GM11168 (cell line): ENCODE measurements around the gene KCNJ4.

Source experiments
- in situ Hi-C: fragments of 300-500 bp; cut with MboI; formaldehyde crosslinking; loops from one replicate; pipeline ENCODE4 v1.12.0; 2022; ENCODE audit warnings: low sequenced_read_pairs; ENCODE audit not compliant: unreplicated experiment

Gene KCNJ4

GRCh38 chr22:38435965-38436364 lies 19.0 kb downstream of the KCNJ4 start:
- in situ Hi-C loops, result no loop called here

GRCh38 chr22:38435010-38435409 lies 20.0 kb downstream of the KCNJ4 start:
- in situ Hi-C loops, result no loop called here

DNA sequence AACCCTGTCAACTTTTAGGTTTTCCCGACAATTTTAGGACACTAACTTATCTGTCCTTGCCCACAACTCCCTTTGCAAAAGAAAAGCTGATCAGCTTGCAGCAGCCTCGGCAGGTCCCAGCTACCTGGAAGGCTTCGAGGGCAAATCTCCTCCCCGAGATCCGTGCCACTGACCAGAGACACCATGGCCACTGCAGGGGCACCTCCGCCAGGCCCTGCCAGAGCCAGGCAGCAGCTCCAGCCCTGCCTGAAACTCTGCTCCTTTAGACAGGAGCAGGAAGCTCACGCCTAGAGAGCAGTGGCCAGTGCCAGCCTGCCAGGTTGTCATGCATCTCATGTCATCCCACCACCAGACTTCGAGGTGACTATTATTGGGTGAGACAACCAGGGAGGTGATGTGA lies 21.1 kb downstream of the KCNJ4 start:
- in situ Hi-C loops, result no loop called here

DNA sequence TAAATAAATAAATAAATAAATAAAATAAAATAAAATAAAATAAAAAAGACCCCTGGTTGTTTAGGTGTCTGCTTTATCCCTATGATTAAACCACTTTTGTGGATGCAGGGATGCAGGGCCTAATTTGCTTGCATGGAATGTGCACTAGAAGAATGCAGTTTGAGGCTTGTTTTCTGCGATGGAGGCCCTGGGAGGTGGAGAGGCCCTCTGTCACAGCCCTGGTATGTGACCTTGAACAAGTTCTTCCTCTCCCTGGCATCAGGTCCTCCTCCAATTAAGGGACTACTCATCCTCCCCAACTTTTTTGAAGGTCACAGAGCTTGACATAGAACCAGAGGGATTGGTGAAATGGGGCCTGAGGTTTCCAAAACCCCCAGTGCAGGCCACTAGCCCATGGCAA lies 22.7 kb downstream of the KCNJ4 start:
- in situ Hi-C loops, result no loop called here

GRCh38 chr22:38431266-38432010 lies 23.6 kb downstream of the KCNJ4 start:
- in situ Hi-C loops, result no loop called here

DNA sequence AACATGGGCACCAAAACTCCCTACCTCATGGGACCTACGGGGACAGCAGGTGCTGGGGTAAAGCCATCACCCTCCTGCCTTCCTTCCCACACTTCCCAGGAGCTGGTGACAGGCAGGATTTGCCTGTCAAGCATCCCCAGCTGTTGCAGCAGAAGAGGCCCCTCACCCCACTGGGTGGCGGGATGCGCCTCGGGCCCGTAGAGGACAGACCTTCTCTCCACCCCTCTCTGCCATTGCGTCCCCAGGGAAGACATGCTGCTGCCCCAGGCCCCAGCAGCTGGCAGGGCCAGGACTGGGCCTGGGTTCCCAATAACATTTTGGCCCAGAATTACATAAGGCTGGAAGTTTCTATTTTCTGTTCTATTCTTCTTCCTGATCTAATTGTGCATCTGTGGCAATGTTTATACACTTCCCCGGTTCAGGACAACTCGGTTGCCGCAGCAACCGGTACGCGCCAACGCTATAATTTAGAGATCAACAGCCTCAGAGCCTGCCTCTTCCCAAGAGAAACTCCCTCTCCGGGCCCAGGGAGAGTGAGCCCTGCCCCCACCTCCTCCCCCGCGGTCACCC lies 25.4 kb downstream of the KCNJ4 start:
- in situ Hi-C loops, result no loop called here

GRCh38 chr22:38428714-38429113 lies 26.3 kb downstream of the KCNJ4 start:
- in situ Hi-C loops, result no loop called here

DNA sequence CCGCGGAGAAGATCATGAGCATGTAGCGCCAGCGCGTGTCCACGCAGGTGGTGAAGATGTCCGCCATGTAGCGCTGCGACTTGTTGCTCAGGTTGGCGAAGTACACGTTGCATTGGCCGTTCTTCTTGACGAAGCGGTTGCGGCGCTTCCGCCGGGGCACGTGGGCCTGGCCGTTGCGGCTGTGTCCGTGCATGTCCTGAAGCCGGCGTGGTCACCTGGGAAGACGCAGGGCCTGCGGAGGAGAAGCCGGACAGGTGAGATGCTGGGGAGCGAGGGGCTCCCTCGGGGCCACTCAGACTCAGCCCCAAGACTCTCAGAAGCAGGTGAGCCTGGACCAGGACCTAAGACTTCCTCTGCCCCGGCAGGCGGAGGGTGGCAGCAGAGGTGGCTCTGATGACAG lies 27.1 kb downstream of the KCNJ4 start:
- in situ Hi-C loops, result no loop called here

- in situ Hi-C loops, result no loop called here
Observed at GRCh38 chr22:38427465-38427864, 27.5 kb downstream of the KCNJ4 start.

DNA sequence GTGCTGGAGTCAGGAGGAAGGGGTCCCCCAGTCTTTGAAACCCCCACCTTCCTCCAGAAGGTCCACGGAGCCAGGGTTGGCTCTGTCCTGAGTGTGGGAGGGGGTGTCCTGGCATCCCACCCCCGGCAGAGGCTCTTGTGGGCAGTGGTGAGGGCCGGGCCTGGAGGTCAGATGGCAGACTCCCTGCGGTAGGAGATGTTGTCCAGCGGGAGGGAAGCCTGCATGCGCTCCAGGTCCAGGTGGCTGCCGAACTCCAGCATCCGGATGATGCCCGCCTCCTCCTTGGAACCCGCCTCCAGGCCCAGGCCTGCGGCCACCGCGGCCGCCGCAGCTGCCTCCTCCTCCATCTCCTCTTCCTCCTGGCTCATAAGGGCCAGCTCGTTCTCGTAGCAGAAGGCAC lies 28.4 kb downstream of the KCNJ4 start:
- in situ Hi-C loops, result no loop called here

DNA sequence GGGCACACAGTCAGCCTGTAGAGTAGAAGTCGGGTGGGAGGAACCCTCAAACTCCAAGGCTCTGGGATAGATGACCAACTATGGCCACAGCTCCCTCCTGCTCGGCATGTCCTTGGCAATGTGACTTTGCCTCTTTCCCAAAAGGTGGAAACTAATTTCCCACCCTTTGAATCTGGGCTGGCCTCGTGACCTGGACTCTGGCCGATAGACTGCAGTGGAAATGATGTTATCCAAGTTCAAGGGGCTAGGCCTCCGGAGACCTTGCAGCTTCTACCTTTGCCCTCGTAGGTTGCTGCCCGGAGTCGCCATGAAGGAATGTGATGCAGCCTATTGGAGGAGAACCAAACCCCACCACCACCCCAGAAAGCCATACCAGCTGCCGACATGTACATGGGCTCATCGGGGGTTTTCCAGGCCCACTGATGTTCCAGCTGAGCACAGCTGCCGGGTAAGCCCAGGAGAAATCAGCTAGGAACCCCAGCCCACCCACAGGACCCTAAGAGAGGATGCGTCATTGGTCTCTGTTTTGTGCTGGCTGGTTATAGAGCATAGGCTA lies 30.4 kb downstream of the KCNJ4 start:
- in situ Hi-C loops, result no loop called here

DNA sequence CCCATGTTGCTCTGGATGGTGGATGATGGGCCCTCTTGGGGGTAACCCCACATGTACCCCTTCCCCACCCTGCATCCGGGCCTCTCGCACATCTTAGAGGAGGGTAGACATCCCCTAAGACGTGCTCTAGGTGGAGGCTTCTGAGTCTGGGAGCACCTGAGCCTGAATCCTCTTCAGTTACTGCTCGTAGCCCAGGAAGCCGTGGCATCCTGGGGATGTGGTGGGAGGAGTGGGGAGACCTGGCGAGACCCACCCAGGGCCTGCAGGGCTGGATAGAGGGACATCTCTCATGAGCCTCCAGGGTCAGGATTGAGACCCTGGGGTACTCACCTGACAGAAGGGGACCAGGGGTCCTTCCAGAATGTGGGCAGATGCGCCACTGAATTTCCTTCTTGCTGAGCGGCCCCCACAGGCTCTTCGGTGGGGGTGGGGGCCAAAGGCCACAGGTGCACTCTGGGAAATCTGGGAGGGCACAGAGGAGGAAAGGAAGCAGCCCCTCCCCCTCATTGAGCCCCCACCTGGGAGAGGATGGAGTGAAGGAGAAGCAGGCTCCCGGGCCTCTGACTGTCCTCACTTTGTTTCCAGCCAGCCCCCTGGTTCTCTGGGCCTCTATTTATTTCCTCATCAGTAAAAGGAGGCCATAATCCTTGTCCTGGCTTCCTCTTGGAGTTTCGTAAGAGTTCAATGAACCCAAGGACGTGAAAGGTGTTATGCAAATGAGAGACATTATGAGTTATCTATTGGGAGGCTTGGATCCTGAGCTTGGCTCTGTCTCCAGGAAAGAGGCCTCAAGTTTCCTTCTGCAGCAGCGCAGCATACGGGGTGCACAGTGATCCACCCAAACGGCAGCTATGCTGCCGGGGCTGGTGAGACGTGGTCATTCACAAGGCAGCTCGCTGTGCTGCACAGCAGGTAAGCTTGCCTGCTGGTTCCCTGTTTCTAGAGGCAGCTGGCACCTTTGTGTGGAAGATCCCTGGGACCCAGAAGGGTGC lies 31.2 kb downstream of the KCNJ4 start:
- in situ Hi-C loops, result no loop called here

DNA sequence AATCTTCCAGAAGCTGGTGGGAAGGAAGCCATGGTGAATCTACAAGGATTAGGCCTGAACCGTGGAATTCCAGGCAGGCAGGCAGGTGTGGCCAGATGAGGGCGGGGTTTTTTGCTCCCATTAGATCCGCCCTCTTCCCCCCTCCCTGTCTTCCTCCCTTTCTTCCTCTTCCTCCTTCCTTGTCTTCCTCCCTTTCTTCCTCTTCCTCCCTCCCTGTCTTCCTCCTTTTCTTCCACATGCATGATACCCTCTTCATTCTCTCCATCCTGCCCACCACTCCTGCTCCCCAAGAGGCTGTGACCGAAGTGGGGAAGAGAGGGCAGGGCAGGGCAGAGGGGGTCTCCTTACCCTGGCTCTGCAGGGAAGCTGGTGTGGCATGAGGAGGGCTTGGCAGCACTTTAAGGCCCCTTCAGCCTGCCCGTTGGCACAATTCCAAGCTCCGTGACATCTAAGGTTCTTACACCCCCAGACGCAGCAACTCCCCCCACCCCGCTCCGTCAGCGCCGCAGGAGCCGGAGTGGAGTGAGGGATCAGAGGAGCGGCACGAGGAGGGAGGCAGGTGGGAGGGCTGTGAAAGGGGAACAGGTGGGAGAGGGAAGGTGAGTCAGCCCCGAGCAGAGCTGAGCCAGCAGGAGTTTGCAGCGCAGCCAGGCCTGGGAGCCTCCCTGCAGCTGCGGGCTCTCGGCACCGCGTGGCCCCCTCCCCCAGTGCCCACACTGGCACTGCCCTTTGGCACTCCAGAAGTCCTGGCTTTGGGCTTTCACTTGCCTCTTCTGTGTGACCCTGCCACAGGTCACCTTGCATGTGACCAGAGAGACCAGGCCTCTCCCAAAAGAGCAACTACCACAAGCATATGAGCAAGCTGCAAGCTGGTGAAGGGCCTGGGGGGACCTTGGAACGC lies 32.1 kb downstream of the KCNJ4 start:
- in situ Hi-C loops, result no loop called here

GRCh38 chr22:38420734-38421133 lies 34.3 kb downstream of the KCNJ4 start:
- in situ Hi-C loops, result no loop called here

DNA sequence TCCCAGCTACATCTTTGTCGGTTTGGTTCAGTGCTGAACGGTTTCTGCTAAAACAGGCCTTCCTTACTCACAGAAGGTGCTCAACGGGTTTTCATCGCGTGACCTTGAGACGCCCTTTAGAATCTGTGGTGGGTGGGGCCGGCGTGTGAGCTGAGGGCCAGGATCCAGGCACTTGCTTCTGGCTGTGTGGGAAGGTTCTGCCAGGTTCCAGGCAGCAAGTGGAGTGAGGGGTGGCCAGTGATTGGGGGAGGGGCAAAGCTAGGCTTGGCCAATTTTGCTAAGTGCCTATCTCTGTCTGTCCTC lies 35.2 kb downstream of the KCNJ4 start:
- in situ Hi-C loops, result no loop called here

DNA sequence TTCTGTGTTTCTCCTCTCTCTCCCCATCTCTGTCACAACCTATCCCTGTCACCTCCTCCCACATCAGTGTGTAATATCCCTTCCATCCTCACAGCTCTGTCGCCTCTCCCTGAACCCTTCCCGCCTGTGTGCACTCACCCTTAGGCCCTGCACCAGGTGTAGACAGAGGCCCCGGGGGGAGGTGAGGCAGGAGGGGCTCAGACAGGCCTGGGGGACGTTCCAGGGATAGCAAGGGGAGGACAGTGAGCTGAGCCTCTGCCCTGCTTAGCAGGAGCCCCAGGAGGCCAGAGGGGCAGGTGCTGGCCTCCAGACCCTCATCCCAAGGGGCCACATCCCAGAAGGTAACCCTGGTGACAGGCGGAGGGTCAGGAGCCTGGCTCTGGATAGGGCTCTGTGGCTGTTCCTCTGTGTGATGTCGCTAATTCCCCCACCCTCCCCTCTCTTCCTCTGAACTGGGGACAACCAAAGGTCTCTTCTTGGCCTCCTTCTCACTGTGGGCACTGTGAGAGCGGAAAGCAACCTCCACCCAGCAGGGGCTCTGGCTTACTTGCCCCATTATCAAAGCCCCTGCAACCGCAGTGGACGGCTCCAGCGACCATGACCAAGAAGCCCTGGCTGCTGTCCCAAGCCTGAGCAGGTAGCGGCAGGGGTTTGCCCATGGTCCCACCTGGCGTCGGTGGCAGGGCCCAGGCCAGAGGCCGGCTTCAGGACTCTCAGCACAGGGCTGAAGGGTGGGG lies 35.7 kb downstream of the KCNJ4 start:
- in situ Hi-C loops, result no loop called here

- in situ Hi-C loops, result no loop called here
Observed at GRCh38 chr22:38418589-38418988, 36.4 kb downstream of the KCNJ4 start.

DNA sequence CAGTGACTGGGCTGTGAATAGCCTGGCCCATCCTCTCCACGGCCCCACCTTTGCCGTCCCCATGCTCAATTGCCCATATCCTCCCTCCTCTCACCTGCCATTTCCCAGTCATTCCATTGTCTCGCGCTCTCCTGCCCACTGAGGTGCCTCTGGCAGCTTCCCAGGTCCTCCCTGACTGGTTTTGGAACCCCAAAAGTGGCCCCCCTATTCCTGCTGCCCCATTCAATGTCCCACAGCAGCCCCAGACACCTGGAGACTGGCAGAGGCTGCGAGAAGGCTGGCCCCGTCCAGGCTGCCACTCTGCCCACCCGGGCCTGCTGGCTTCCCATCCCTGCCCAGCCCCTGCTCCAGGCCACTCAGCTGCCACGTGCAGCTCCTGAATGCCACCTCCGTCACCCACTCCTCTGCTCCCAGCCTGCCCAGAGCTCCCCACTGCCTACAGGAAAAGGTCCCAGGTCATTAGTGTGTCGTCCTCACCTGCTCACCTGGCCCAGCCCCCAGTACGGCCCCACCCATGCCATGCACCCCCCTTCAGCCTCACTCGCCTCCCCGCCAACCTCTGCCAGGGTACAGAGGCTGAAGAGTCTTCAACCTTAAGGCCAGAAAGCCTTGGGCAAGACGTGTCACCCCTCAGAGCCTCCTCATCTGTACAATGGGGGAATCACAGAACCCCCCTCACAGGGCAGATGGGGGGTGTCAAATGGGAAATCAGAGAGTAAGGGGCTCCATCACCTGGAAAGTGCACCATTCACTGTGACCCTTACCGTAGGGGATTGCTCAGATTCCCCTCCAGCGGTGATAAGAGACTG lies 37.5 kb downstream of the KCNJ4 start:
- in situ Hi-C loops, result no loop called here
